Breast epithelium (tissue), 4 donors: ENCODE measurements around the gene RAPGEF4. TPM values are rescaled to one million over a fixed set of nuclear protein-coding genes. Genes with fewer than 3 reads are reported as not detected.

Source experiments
- DNase-seq, 2 donors: peaks; one replicate each; pipeline ENCODE4 v3.0.0-alpha.2; 2019; ENCODE audit warnings: low spot score in 2 of 2
- H3K27ac ChIP-seq, 2 donors: fragments of 200-600 bp; sonication (generic) in 1 of 2; one replicate each; pipeline ENCODE4 v1.5.1; 2016 to 2019; ENCODE audit warnings: mild to moderate bottlenecking in 1 of 2
- H3K27me3 ChIP-seq, 2 donors: fragments of 200-600 bp; sonication (generic) in 1 of 2; one replicate each; pipeline versions ENCODE4 v1.5.1 to v1.6.0; 2017 to 2019; ENCODE audit warnings: control low read depth in 1 of 2, mild to moderate bottlenecking in 1 of 2
- H3K36me3 ChIP-seq: fragments of 200-600 bp; one replicate; pipeline ENCODE4 v1.5.1; 2019
- H3K4me1 ChIP-seq, 2 donors: fragments of 200-600 bp; sonication (generic); one replicate each; pipeline ENCODE4 v1.5.1; 2016 to 2019; ENCODE audit warnings: control low read depth in 1 of 2
- H3K4me3 ChIP-seq, 3 donors: fragments of 200-600 bp; sonication (generic); 1 replicate in 2 of 3; 2 replicates in 1 of 3; pipeline ENCODE4 v1.5.1; 2016 to 2019; ENCODE audit warnings: mild to moderate bottlenecking in 3 of 3, moderate library complexity in 2 of 3
- H3K9me3 ChIP-seq, 2 donors: fragments of 200-600 bp; sonication (generic) in 1 of 2; one replicate each; pipeline ENCODE4 v1.5.1; 2016 to 2019; ENCODE audit warnings: control low read depth in 1 of 2
- POLR2A ChIP-seq: fragments of 450-650 bp; IDR thresholded peaks from one replicate; pipeline ENCODE4 v1.6.1; 2016; ENCODE audit warnings: antibody characterized with exemption, mild to moderate bottlenecking, moderate library complexity
- POLR2AphosphoS5 ChIP-seq, 3 donors: sonication (generic); formaldehyde crosslinking; IDR thresholded peaks; one replicate each; pipeline ENCODE4 v1.6.1; 2017; ENCODE audit warnings: antibody characterized with exemption in 3 of 3
- intact Hi-C: fragments of 100-400 bp; cut with DNase I; formaldehyde crosslinking; loops from one replicate; pipeline ENCODE4 v1.15.1; 2023; ENCODE audit warnings: low total_unique reads
- total RNA-seq, 3 donors: library from RNA; depleted of rRNA; stranded (reverse); fragments of >200 nt; gene quantifications; one replicate each; pipeline ENCODE4 v1.1.0, GENCODE V29; 2016
- TF ChIP-seq, protein P1 (sequence below), 3 donors: fragments of 450-650 bp; IDR thresholded peaks; one replicate each; pipeline ENCODE4 v1.5.1; 2016 to 2017; ENCODE audit warnings: antibody characterized with exemption in 3 of 3, mild to moderate bottlenecking in 3 of 3, moderate library complexity in 3 of 3

RAPGEF4 gene
- total RNA-seq, 3 donors from 2014 or later = 7.7 to 12.8 (median 11.6) TPM

DNA sequence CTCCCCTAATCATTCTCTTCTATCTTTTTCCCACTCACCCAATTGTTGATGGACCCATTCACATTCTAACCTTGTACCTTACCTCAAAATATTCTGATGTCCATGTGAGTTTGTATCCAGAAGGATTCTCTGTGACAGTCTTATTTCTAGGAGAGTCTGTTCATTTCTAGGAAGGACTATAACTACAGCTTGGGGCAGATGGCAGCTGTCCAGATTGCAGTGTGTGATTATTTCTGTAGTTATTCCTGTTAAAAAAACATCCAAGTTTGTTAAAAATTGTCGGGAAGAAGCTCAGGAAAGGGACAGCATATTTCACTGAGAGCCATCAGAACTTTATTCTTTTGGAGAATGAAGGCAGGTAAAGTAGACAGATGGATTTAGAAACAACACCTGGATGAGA is 142.6 kb downstream of the RAPGEF4 start:
- no peak overlapping the region for H3K27ac ChIP-seq
- no peaks in the 10 kb centered on the region for H3K4me1 ChIP-seq
- no peak for TF ChIP-seq POLR2A
- TF ChIP-seq POLR2AphosphoS5 (IDR thresholded peaks at IDR 0.05) = no peak
- TF ChIP-seq, protein P1, sequence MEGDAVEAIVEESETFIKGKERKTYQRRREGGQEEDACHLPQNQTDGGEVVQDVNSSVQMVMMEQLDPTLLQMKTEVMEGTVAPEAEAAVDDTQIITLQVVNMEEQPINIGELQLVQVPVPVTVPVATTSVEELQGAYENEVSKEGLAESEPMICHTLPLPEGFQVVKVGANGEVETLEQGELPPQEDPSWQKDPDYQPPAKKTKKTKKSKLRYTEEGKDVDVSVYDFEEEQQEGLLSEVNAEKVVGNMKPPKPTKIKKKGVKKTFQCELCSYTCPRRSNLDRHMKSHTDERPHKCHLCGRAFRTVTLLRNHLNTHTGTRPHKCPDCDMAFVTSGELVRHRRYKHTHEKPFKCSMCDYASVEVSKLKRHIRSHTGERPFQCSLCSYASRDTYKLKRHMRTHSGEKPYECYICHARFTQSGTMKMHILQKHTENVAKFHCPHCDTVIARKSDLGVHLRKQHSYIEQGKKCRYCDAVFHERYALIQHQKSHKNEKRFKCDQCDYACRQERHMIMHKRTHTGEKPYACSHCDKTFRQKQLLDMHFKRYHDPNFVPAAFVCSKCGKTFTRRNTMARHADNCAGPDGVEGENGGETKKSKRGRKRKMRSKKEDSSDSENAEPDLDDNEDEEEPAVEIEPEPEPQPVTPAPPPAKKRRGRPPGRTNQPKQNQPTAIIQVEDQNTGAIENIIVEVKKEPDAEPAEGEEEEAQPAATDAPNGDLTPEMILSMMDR (IDR thresholded peaks at IDR 0.05) = no peak
- intact Hi-C loops = no loop called here
- no peak overlapping the region for H3K4me3 ChIP-seq
- no peaks in the 10 kb centered on the region for H3K36me3 ChIP-seq
- H3K27me3 ChIP-seq = no peaks in the 10 kb centered on the region
- no peaks in the 10 kb centered on the region for H3K9me3 ChIP-seq
- no peak for DNase-seq

DNA sequence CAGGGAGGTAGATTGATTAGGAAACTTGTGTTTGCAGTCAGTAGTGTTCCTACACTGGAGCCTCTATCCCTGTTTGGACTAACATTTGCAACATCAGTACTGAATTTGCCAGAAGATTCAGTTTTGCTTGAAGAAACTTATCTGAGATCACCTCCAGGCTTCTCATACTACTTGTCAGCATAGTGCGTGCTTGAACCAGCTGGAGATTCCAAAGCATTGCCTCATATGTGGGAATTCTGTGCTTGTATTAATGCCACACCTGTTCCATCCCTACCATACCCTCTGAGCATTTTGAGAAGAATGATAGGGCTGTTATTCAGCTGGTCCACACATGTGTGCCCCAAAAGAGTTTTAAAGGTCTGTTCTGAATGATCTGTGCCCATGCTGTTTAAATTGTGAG is 148.7 kb downstream of the RAPGEF4 start:
- Histone ChIP-seq H3K9me3 (no peaks in the 10 kb centered on the region), H3K27me3 (no peaks in the 10 kb centered on the region), H3K36me3 (no peaks in the 10 kb centered on the region), H3K4me3 (no peak overlapping the region), H3K4me1 (no peaks in the 10 kb centered on the region), H3K27ac (no peak overlapping the region)
- no peak for DNase-seq
- TF ChIP-seq POLR2AphosphoS5 (IDR thresholded peaks at IDR 0.05) (no peak), POLR2A (no peak)
- TF ChIP-seq, protein P1 (IDR thresholded peaks at IDR 0.05) = no peak
- intact Hi-C loops = no loop called here

DNA sequence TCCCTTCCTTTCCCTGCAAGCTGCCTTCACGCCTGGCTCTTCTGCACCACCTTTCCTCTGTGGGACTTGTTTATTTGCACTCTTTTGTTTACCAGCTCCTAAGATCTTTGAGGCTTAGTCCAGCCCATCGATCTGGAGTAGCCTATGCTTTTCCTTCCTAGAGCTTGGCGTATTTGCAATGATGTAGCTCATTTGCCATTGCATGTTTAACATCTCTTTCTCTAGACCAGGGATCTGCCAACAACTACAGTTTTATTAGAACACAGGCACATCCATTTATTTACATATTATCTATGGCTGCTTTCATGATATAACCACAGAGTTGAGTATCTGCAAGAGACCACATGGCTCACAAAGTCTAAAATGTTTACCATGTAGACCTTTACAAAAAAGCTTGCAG is 150.4 kb downstream of the RAPGEF4 start:
- no peak for DNase-seq
- Histone ChIP-seq H3K36me3 (no peaks in the 10 kb centered on the region), H3K4me3 (no peak overlapping the region), H3K27me3 (no peaks in the 10 kb centered on the region), H3K9me3 (no peaks in the 10 kb centered on the region), H3K4me1 (no peaks in the 10 kb centered on the region), H3K27ac (no peak overlapping the region)
- TF ChIP-seq, protein P1 (IDR thresholded peaks at IDR 0.05) = no peak
- TF ChIP-seq POLR2AphosphoS5 (IDR thresholded peaks at IDR 0.05) = no peak
- TF ChIP-seq POLR2A = no peak
- intact Hi-C loops = no loop called here

DNA sequence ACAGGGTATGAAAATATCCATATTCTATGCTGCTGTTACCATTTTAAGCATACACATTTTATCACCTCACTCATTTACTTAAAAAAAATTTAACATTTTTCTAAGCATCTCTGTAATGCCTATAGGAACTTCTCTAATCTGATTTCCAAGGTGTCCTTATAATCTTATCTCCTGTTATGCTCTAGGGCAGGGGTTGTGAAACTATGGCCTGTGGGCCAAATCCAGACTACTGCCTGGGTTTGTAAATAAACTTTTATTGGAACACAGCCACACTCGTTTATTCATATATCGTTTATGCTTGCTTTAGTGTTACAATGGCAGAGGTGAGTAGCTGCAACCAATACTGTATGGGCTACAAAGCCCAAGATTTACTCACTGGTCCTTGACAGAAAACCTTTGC is 151.6 kb downstream of the RAPGEF4 start:
- no peak overlapping the region for H3K4me3 ChIP-seq
- intact Hi-C loops = no loop called here
- no peak for DNase-seq
- H3K27me3 ChIP-seq = no peaks in the 10 kb centered on the region
- no peak for TF ChIP-seq POLR2A
- TF ChIP-seq POLR2AphosphoS5 (IDR thresholded peaks at IDR 0.05) = no peak
- TF ChIP-seq, protein P1 (IDR thresholded peaks at IDR 0.05) = no peak
- no peaks in the 10 kb centered on the region for H3K9me3 ChIP-seq
- no peaks in the 10 kb centered on the region for H3K36me3 ChIP-seq
- no peaks in the 10 kb centered on the region for H3K4me1 ChIP-seq
- no peak overlapping the region for H3K27ac ChIP-seq

DNA sequence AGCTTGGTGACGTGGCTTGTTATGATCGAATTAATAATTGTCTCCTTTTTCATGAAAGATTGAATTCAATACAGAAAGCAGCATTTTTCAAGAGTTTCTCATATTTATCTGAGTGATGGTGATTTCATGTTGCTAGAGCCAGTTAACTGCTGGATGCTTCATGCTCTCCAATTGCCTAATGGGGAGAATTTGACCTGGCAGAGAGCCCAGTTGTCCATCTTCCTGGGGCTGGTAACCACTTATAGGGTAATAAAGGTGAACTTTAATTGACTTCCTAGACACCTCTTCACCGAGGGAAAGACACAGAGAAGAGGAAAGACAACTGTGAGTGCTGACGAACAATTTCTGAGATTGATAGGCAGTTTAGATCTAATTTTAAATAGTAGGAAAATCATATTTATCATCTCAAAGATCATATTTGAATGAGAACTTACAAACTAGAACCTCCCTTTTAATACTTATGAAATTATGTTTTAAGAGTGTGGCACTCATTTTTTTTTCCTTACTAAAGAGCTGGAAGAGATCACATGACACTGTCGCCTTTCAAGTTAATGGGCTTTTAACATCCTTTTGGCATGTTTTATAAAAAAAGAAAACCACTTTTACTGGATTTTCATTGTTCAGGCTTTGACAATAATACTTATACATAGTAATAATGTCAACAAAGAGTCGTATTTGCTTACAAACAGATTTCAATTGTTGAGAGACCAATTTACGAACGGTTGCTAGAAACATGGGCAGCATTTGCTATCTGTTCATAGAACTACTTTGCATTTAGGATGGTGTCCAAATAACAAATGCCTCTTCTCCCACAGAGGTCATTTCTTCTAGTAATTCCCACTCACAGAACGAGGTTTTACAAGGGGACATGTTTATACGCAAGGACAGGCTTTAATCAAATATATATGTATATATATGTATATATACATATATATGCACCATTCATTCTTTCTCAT is 153.3 kb downstream of the RAPGEF4 start:
- Histone ChIP-seq H3K36me3 (no peaks in the 10 kb centered on the region), H3K27ac (no peak overlapping the region), H3K4me3 (no peak overlapping the region), H3K4me1 (no peaks in the 10 kb centered on the region), H3K9me3 (no peaks in the 10 kb centered on the region), H3K27me3 (no peaks in the 10 kb centered on the region)
- intact Hi-C loops = no loop called here
- DNase-seq = no peak
- TF ChIP-seq, protein P1 (IDR thresholded peaks at IDR 0.05) = no peak
- no peak for TF ChIP-seq POLR2A
- no peak for TF ChIP-seq POLR2AphosphoS5 (IDR thresholded peaks at IDR 0.05)
